ENCODE measurements around the gene LAMA2. TPM values are rescaled to one million over a fixed set of nuclear protein-coding genes. Genes with fewer than 3 reads are reported as not detected.
A peak's percentile ranks its signal among the peaks of the same experiment; 100 is the strongest.

The LAMA2 gene
- total RNA-seq, 1 donor from 2014 or later, result 11.4 TPM

- DNase-seq (ENCODE audit: low spot score in 2 of 2) (no peak), FAIRE-seq (no peak)
Measured at GRCh38 chr6:129460221-129460620, 577.3 kb downstream of the LAMA2 start.

- no peak for DNase-seq (ENCODE audit: low spot score in 2 of 2)
- FAIRE-seq, result no peak
Measured at GRCh38 chr6:129469070-129469662, 586.2 kb downstream of the LAMA2 start.

- FAIRE-seq (no peak), DNase-seq (ENCODE audit: low spot score in 2 of 2) (no peak)
Measured at GRCh38 chr6:129472239-129472638, 589.3 kb downstream of the LAMA2 start.

GRCh38 chr6:129473546-129473945, 590.6 kb downstream of the LAMA2 start:
- FAIRE-seq (no peak), DNase-seq (ENCODE audit: low spot score in 2 of 2) (no peak)

- FAIRE-seq (no peak), DNase-seq (ENCODE audit: low spot score in 2 of 2) (no peak)
Measured at GRCh38 chr6:129475477-129476247, 592.7 kb downstream of the LAMA2 start.

GRCh38 chr6:129476248-129476564, 593.3 kb downstream of the LAMA2 start:
- DNase-seq (ENCODE audit: low spot score in 2 of 2) (no peak), FAIRE-seq (no peak)

GRCh38 chr6:129476810-129477209, 593.9 kb downstream of the LAMA2 start:
- DNase-seq (ENCODE audit: low spot score in 2 of 2) (no peak), FAIRE-seq (no peak)

GRCh38 chr6:129478379-129478778, 595.4 kb downstream of the LAMA2 start:
- DNase-seq (ENCODE audit: low spot score in 2 of 2) (no peak), FAIRE-seq (no peak)

- no peak for DNase-seq (ENCODE audit: low spot score in 2 of 2)
- FAIRE-seq, result no peak
Measured at GRCh38 chr6:129481706-129482105, 598.8 kb downstream of the LAMA2 start.

GRCh38 chr6:129485746-129486145, 602.8 kb downstream of the LAMA2 start:
- DNase-seq (ENCODE audit: low spot score in 2 of 2) (no peak), FAIRE-seq (no peak)

GRCh38 chr6:129486327-129486726, 603.4 kb downstream of the LAMA2 start:
- no peak for DNase-seq (ENCODE audit: low spot score in 2 of 2)

GRCh38 chr6:129488313-129488712, 605.4 kb downstream of the LAMA2 start:
- no peak for DNase-seq (ENCODE audit: low spot score in 2 of 2)
- FAIRE-seq, result no peak

More at GRCh38 chr6:129486327-129486726, 603.4 kb downstream of the LAMA2 start:
- no peak for FAIRE-seq

- DNase-seq (ENCODE audit: low spot score in 2 of 2) (no peak), FAIRE-seq (no peak)
Measured at GRCh38 chr6:129489215-129489765, 606.4 kb downstream of the LAMA2 start.

- DNase-seq (ENCODE audit: low spot score in 2 of 2) (peak in 1 of 2 donors; percentile 13), FAIRE-seq (no peak)
Measured at GRCh38 chr6:129490521-129491255, 607.8 kb downstream of the LAMA2 start.

GRCh38 chr6:129491436-129491835, 608.5 kb downstream of the LAMA2 start:
- DNase-seq (ENCODE audit: low spot score in 2 of 2) (no peak), FAIRE-seq (no peak)

GRCh38 chr6:129492260-129492659, 609.3 kb downstream of the LAMA2 start:
- DNase-seq (ENCODE audit: low spot score in 2 of 2), result no peak
- no peak for FAIRE-seq

- FAIRE-seq, result no peak
- no peak for DNase-seq (ENCODE audit: low spot score in 2 of 2)
Measured at GRCh38 chr6:129493354-129493902, 610.5 kb downstream of the LAMA2 start.

GRCh38 chr6:129494099-129494498, 611.2 kb downstream of the LAMA2 start:
- DNase-seq (ENCODE audit: low spot score in 2 of 2) (no peak), FAIRE-seq (no peak)

- DNase-seq (ENCODE audit: low spot score in 2 of 2), result no peak
- FAIRE-seq, result no peak
Measured at GRCh38 chr6:129494586-129494985, 611.6 kb downstream of the LAMA2 start.

GRCh38 chr6:129495652-129496051, 612.7 kb downstream of the LAMA2 start:
- FAIRE-seq, result no peak
- DNase-seq (ENCODE audit: low spot score in 2 of 2), result no peak
